ENCODE measurements around the gene ANKRD10. TPM values are rescaled to one million over a fixed set of nuclear protein-coding genes. Genes with fewer than 3 reads are reported as not detected.

Gene ANKRD10
- total and polyA plus RNA-seq, 2 donors from 2014 or later = 64.9 to 159 TPM

DNA sequence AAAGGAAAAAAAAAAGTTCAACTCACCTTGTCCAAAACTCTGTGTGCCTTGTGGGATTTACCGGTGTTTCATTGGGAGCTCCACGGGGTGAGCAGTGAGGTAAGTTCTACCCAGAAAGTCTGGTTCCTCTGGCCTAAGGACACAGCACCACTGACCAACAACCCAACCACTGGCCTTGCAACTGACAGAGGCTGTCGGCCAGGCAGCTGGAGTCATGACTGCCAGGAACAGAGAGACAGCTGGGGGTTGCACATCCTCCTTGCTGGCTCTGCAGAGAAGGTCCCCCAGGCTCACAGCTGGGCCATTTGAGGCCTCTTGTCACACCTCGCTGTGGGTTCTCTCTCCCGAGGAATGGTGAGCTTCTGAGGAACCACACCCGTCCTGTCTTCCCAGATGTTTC, 59.5 kb downstream of the ANKRD10 start:
- TF ChIP-seq, protein P1, sequence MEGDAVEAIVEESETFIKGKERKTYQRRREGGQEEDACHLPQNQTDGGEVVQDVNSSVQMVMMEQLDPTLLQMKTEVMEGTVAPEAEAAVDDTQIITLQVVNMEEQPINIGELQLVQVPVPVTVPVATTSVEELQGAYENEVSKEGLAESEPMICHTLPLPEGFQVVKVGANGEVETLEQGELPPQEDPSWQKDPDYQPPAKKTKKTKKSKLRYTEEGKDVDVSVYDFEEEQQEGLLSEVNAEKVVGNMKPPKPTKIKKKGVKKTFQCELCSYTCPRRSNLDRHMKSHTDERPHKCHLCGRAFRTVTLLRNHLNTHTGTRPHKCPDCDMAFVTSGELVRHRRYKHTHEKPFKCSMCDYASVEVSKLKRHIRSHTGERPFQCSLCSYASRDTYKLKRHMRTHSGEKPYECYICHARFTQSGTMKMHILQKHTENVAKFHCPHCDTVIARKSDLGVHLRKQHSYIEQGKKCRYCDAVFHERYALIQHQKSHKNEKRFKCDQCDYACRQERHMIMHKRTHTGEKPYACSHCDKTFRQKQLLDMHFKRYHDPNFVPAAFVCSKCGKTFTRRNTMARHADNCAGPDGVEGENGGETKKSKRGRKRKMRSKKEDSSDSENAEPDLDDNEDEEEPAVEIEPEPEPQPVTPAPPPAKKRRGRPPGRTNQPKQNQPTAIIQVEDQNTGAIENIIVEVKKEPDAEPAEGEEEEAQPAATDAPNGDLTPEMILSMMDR (IDR thresholded peaks at IDR 0.05; ENCODE audit: borderline replicate concordance, extremely low read depth, insufficient read depth) = no peak
- Histone ChIP-seq H3K9ac (ENCODE audit: low read length in 3 of 3) (no peak overlapping the region), H3K36me3 (ENCODE audit: control insufficient read depth in 2 of 3, insufficient read depth in 3 of 3, low read length in 3 of 3) (no peaks in the 10 kb centered on the region), H3K27me3 (ENCODE audit: control insufficient read depth, insufficient read depth, low read length) (no peaks in the 10 kb centered on the region), H3K4me1 (ENCODE audit: control insufficient read depth in 2 of 3, insufficient read depth in 2 of 3, low read depth in 1 of 3, low read length in 3 of 3) (no peaks in the 10 kb centered on the region), H3K9me3 (ENCODE audit: control insufficient read depth in 2 of 3, insufficient read depth in 1 of 3, low read length in 3 of 3) (peaks cover 0 to 6% (median 0%) of the 10 kb centered on the region in 3 donors), H3K4me3 (ENCODE audit: low read length in 3 of 3) (no peak overlapping the region), H3K27ac (ENCODE audit: low read depth in 2 of 2, low read length in 2 of 2) (no peak overlapping the region)
- DNase-seq (no peak), FAIRE-seq (no peak)
- intact Hi-C loops (cut with DNase I) = no loop called here

DNA sequence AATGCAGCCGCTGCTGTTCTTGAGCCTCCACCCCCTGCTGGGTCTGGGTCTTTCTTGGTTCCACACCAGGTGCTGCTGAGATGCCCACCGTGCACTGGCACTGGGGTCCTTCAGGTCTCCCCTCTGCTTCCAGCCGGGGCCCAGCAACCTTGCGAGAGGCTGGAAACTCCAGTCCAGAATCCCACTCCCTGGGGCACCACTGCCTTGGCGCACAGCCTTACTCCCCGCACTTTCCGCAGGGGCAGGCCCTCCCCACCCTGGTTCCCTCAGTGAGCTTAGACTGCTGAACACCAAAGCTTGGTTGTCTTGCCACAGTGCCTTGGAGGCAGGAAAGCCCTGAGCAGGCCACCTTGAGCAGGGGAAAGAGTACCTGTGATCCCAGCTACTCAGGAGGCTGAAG, 60.0 kb downstream of the ANKRD10 start:
- H3K27me3 ChIP-seq (ENCODE audit: control insufficient read depth, insufficient read depth, low read length) = no peaks in the 10 kb centered on the region
- no peak overlapping the region for H3K27ac ChIP-seq (ENCODE audit: low read depth in 2 of 2, low read length in 2 of 2)
- FAIRE-seq = no peak
- H3K36me3 ChIP-seq (ENCODE audit: control insufficient read depth in 2 of 3, insufficient read depth in 3 of 3, low read length in 3 of 3) = no peaks in the 10 kb centered on the region
- TF ChIP-seq, protein P1 (IDR thresholded peaks at IDR 0.05; ENCODE audit: borderline replicate concordance, extremely low read depth, insufficient read depth) = no peak
- H3K4me3 ChIP-seq (ENCODE audit: low read length in 3 of 3) = no peak overlapping the region
- intact Hi-C loops (cut with DNase I) = no loop called here
- H3K9me3 ChIP-seq (ENCODE audit: control insufficient read depth in 2 of 3, insufficient read depth in 1 of 3, low read length in 3 of 3) = peaks cover 0 to 6% (median 0%) of the 10 kb centered on the region in 3 donors
- no peak overlapping the region for H3K9ac ChIP-seq (ENCODE audit: low read length in 3 of 3)
- no peak for DNase-seq
- H3K4me1 ChIP-seq (ENCODE audit: control insufficient read depth in 2 of 3, insufficient read depth in 2 of 3, low read depth in 1 of 3, low read length in 3 of 3) = no peaks in the 10 kb centered on the region

DNA sequence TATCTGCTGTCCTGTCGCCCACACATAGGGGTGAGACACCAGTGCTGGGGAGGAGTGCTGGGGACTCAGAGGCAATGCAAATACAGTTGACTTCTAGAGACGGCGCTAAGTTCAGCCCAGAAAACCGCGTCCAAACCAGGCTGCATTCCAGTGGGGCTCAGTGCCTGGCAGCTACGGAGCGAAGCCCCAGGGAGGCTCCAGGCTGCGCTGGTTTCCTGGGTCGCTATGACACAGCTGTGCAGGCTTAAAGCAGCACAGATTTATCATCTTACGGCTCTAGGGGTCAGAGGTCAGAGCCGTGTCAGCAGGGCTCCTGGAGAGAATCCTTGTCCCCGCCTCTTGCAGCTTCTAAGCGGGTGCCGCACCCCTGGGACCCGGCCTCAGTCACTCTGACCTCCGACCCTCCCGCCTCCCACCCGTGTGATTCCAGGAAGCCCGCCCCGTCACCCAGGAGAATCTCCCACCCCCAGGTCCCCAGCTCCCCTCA, 61.6 kb downstream of the ANKRD10 start:
- Histone ChIP-seq H3K4me3 (ENCODE audit: low read length in 3 of 3) (no peak overlapping the region), H3K36me3 (ENCODE audit: control insufficient read depth in 2 of 3, insufficient read depth in 3 of 3, low read length in 3 of 3) (no peaks in the 10 kb centered on the region), H3K9ac (ENCODE audit: low read length in 3 of 3) (no peak overlapping the region), H3K27ac (ENCODE audit: low read depth in 2 of 2, low read length in 2 of 2) (no peak overlapping the region), H3K27me3 (ENCODE audit: control insufficient read depth, insufficient read depth, low read length) (no peaks in the 10 kb centered on the region), H3K4me1 (ENCODE audit: control insufficient read depth in 2 of 3, insufficient read depth in 2 of 3, low read depth in 1 of 3, low read length in 3 of 3) (no peaks in the 10 kb centered on the region), H3K9me3 (ENCODE audit: control insufficient read depth in 2 of 3, insufficient read depth in 1 of 3, low read length in 3 of 3) (peaks cover 0 to 6% (median 0%) of the 10 kb centered on the region in 3 donors)
- intact Hi-C loops (cut with DNase I) = no loop called here
- peak in 4 of 5 donors; percentile 11 to 53 (median 26) for DNase-seq
- TF ChIP-seq, protein P1 (IDR thresholded peaks at IDR 0.05; ENCODE audit: borderline replicate concordance, extremely low read depth, insufficient read depth) = no peak
- no peak for FAIRE-seq

DNA sequence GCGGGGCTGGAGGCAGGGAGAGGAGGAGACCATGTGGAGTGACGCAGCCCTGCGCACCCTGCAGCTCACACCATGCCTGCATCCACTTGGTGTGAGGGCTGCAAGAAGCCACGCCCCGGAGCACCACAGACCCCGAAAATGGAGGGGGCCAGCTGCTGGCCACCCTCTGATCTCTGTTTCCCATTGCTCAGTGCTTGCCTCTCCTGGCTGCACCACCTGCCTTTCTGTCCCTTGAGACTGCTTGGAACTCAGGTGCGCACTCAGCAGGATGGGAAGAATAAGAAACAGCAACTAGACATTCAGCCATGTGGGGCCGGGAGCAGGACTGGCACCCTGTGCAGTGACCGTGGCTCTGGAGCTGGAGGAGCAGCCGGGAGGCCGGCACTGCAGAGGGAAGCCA, 64.0 kb downstream of the ANKRD10 start:
- H3K4me1 ChIP-seq (ENCODE audit: control insufficient read depth in 2 of 3, insufficient read depth in 2 of 3, low read depth in 1 of 3, low read length in 3 of 3) = no peaks in the 10 kb centered on the region
- no peak overlapping the region for H3K27ac ChIP-seq (ENCODE audit: low read depth in 2 of 2, low read length in 2 of 2)
- H3K4me3 ChIP-seq (ENCODE audit: low read length in 3 of 3) = no peak overlapping the region
- H3K27me3 ChIP-seq (ENCODE audit: control insufficient read depth, insufficient read depth, low read length) = no peaks in the 10 kb centered on the region
- H3K9ac ChIP-seq (ENCODE audit: low read length in 3 of 3) = no peak overlapping the region
- H3K36me3 ChIP-seq (ENCODE audit: control insufficient read depth in 2 of 3, insufficient read depth in 3 of 3, low read length in 3 of 3) = no peaks in the 10 kb centered on the region
- TF ChIP-seq, protein P1 (IDR thresholded peaks at IDR 0.05; ENCODE audit: borderline replicate concordance, extremely low read depth, insufficient read depth) = no peak
- FAIRE-seq = no peak
- H3K9me3 ChIP-seq (ENCODE audit: control insufficient read depth in 2 of 3, insufficient read depth in 1 of 3, low read length in 3 of 3) = no peaks in the 10 kb centered on the region
- DNase-seq = no peak
- intact Hi-C loops (cut with DNase I) = no loop called here
